T-cell (primary cell): ENCODE data around the gene FAM234A. TPM values are rescaled to one million over a fixed set of nuclear protein-coding genes. Genes with fewer than 3 reads are reported as not detected.

Source experiments
- ATAC-seq, 4 experiments: fragments of 200-7000 bp in 3 of 4; fragments of 150-1000 bp in 1 of 4; cut with Tn5 transposase; replicated peaks in 1 of 4; 1 replicate in 3 of 4; 2 replicates in 1 of 4; pipeline ENCODE4 v1.10.0; 2021; ENCODE audit warnings: moderate library complexity in 3 of 4, mild to moderate bottlenecking in 2 of 4, moderate number of reproducible peaks in 1 of 4
- CTCF ChIA-PET, 2 donors: fragments of 300-600 bp; sonication (Branson Sonifier 250); formaldehyde crosslinking; loops; one replicate each; lab custom pipeline; 2022; ENCODE audit warnings: antibody characterized with exemption in 2 of 2; lab: Charles Lee
- POLR2A ChIA-PET, 2 donors: fragments of 300-600 bp; sonication (Branson Sonifier 250); formaldehyde crosslinking; loops; one replicate each; lab custom pipeline; 2022; ENCODE audit warnings: antibody characterized with exemption in 2 of 2; lab: Charles Lee
- DNase-seq, 35 experiments: peaks; one replicate each; pipeline versions ENCODE4 v3.0.0 to v3.0.0-alpha.2; 2013 to 2023
- H3K27ac ChIP-seq: one replicate; pipeline ENCODE4 v1.5.1; 2013; ENCODE audit warnings: low read length
- H3K27me3 ChIP-seq, 2 experiments: replicated peaks in 1 of 2; 1 replicate in 1 of 2; 2 replicates in 1 of 2; pipeline versions ENCODE4 v1.6.1 to v1.7.0; 2013; ENCODE audit warnings: low read length in 1 of 2, mixed read lengths in 1 of 2; ENCODE audit not compliant: control insufficient read depth in 2 of 2, insufficient read depth in 2 of 2; ENCODE audit errors: extremely low read depth in 1 of 2
- H3K36me3 ChIP-seq, 2 donors: 1 replicate in 1 of 2; 2 replicates in 1 of 2; pipeline versions ENCODE4 v1.6.1 to v1.7.0; 2013; ENCODE audit warnings: low read length in 1 of 2; ENCODE audit not compliant: control insufficient read depth in 2 of 2, insufficient read depth in 1 of 2; ENCODE audit errors: extremely low read depth in 1 of 2
- H3K4me1 ChIP-seq, 2 experiments: 1 replicate in 1 of 2; 2 replicates in 1 of 2; pipeline versions ENCODE4 v1.6.1 to v1.7.0; 2013; ENCODE audit warnings: low read length in 2 of 2, mixed read lengths in 1 of 2; ENCODE audit not compliant: insufficient read depth in 2 of 2, control insufficient read depth in 1 of 2; ENCODE audit errors: extremely low read depth in 1 of 2
- H3K4me3 ChIP-seq, 2 donors: 1 replicate in 1 of 2; 2 replicates in 1 of 2; pipeline versions ENCODE4 v1.5.1 to v1.7.0; 2013; ENCODE audit warnings: mild to moderate bottlenecking in 2 of 2, low read length in 1 of 2, moderate library complexity in 1 of 2; ENCODE audit not compliant: control insufficient read depth in 1 of 2; ENCODE audit errors: extremely low read depth in 1 of 2
- H3K9me3 ChIP-seq: 2 replicates; pipeline ENCODE4 v1.7.0; 2013
- H3K27ac Mint-ChIP-seq, 2 donors: one replicate each; pipeline ENCODE4 v1.8.0; 2020 to 2021; ENCODE audit warnings: mild to moderate bottlenecking in 2 of 2, mixed read lengths in 2 of 2
- H3K27me3 Mint-ChIP-seq, 2 donors: one replicate each; pipeline ENCODE4 v1.8.0; 2021 to 2022; ENCODE audit warnings: mixed read lengths in 2 of 2
- H3K36me3 Mint-ChIP-seq: one replicate; pipeline ENCODE4 v1.8.0; 2021; ENCODE audit warnings: mixed read lengths
- H3K4me1 Mint-ChIP-seq, 3 donors: one replicate each; pipeline ENCODE4 v1.8.0; 2020 to 2022; ENCODE audit warnings: mixed read lengths in 3 of 3, mild to moderate bottlenecking in 1 of 3
- H3K4me3 Mint-ChIP-seq, 3 donors: one replicate each; pipeline ENCODE4 v1.8.0; 2020 to 2022; ENCODE audit warnings: mild to moderate bottlenecking in 3 of 3, mixed read lengths in 3 of 3, moderate library complexity in 3 of 3
- H3K9me3 Mint-ChIP-seq, 3 donors: one replicate each; pipeline ENCODE4 v1.8.0; 2020 to 2022; ENCODE audit warnings: mixed read lengths in 3 of 3
- WGBS: methylation state at CpG from one replicate; pipeline ENCODE4 v1.1.5; 2013; ENCODE audit warnings: missing lambda C conversion rate; ENCODE audit not compliant: insufficient coverage; 5-methylcytosine and 5-hydroxymethylcytosine counted together
- total RNA-seq, 35 experiments: library from RNA in 6 of 35; stranded (reverse) in 6 of 35; fragments of 120-200 nt in 1 of 35; gene quantifications; one replicate each; pipeline versions ENCODE4 v1.2.1 to v1.2.4 and lab custom pipeline; 2013 to 2026

Gene FAM234A
- total RNA-seq, 5 donors from 2014 or later (not counting 1 experiment from before 2014, with no cell fraction given) = 31.6 to 38.2 (median 36.1) TPM

DNA sequence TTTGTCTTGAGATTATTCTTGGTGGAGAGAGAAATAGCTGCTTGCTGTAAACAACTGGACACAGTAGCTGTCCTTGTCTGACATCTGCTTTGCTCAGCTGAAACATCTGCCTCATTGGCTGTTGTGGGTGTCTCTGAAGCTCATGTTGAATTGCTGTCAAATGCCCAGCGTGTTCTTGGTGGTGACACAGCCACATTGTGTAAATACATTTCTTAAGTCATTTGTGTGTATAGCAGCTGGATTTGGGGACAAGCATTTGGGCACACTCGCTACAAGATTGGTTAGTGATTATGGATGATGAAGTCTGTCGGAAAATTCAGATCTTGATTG is 5.3 kb downstream of the FAM234A start:
- no peak for ATAC-seq
- Mint-ChIP-seq H3K4me1 (peaks cover 9 to 34% (median 20%) of the 10 kb centered on the region in 3 donors), H3K9me3 (no peaks in the 10 kb centered on the region), H3K36me3 (peaks cover 4% of the 10 kb centered on the region), H3K27me3 (no peaks in the 10 kb centered on the region), H3K27ac (no peak overlapping the region), H3K4me3 (no peak overlapping the region)
- 100% methylated on average over 1 of the region's 3 CpGs for WGBS
- no peak overlapping the region for H3K27ac ChIP-seq
- ChIA-PET CTCF (interaction anchor here (0.7 kb wide), 2 partner anchors 11 to 473 kb away, joined by 3 to 6 read pairs; no protein-coding TSS in a partner anchor), POLR2A (no interaction called here)
- no peak overlapping the region for H3K4me3 ChIP-seq
- no peaks in the 10 kb centered on the region for H3K27me3 ChIP-seq
- peaks cover 0 to 17% of the 10 kb centered on the region in 2 experiments for H3K4me1 ChIP-seq
- no peaks in the 10 kb centered on the region for H3K9me3 ChIP-seq
- DNase-seq = no peak
- peaks cover 0 to 4% of the 10 kb centered on the region in 2 donors for H3K36me3 ChIP-seq

DNA sequence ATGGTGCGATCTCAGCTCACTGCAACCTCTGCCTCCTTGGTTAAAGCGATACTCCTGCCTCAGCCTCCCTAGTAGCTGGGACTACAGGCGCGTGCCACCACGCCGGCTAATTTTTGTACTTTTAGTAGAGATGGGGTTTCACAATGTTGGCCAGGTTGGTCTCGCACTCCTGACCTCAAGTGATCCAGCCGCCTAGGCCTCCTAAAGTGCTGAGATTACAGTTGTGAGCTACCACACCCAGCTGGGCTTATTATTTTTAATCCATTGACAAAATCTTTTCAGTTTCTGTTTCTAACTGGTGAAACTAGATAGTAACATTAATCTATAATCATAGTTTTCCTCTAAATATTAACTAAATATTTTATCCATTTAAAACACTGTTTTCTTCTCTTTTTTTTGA is 5.9 kb downstream of the FAM234A start:
- DNase-seq = no peak
- Histone ChIP-seq H3K4me3 (no peak overlapping the region), H3K4me1 (peaks cover 0 to 11% of the 10 kb centered on the region in 2 experiments), H3K9me3 (no peaks in the 10 kb centered on the region), H3K27me3 (no peaks in the 10 kb centered on the region), H3K27ac (no peak overlapping the region), H3K36me3 (peaks cover 0 to 4% of the 10 kb centered on the region in 2 donors)
- ChIA-PET CTCF (interaction anchor here (0.7 kb wide), 2 partner anchors 12 to 472 kb away, joined by 3 to 6 read pairs; no protein-coding TSS in a partner anchor), POLR2A (no interaction called here)
- Mint-ChIP-seq H3K27me3 (no peaks in the 10 kb centered on the region), H3K9me3 (no peaks in the 10 kb centered on the region), H3K36me3 (peaks cover 7% of the 10 kb centered on the region), H3K4me1 (peaks cover 3 to 27% (median 16%) of the 10 kb centered on the region in 3 donors), H3K4me3 (no peak overlapping the region), H3K27ac (no peak overlapping the region)
- WGBS = no CpG with 5 or more reads among the region's 8 CpGs
- no peak for ATAC-seq

DNA sequence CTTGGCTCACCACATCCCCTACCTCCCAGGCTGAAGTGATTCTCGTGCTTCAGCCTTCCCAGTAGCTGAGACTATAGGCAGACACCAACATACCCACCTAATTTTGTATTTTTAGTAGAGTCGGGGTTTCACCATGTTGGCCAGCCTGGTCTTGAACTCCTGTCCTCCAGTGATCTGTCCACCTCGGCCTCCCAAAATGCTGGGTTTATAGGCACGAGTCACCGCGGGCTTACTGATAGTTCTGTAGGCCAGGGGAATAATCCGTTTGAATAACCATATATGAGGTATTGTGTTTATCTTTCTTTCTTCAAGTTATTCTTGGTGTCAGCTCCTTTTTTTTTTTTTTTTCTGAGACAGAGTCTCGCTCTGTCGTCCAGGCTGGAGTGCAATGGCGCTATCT is 7.7 kb downstream of the FAM234A start:
- Mint-ChIP-seq H3K9me3 (no peaks in the 10 kb centered on the region), H3K27ac (no peak overlapping the region), H3K27me3 (no peaks in the 10 kb centered on the region), H3K36me3 (peaks cover 5% of the 10 kb centered on the region), H3K4me1 (peaks cover 0 to 24% (median 15%) of the 10 kb centered on the region in 3 donors), H3K4me3 (no peak overlapping the region)
- no peak for DNase-seq
- Histone ChIP-seq H3K36me3 (peaks cover 0 to 4% of the 10 kb centered on the region in 2 donors), H3K4me3 (no peak overlapping the region), H3K27me3 (no peaks in the 10 kb centered on the region), H3K9me3 (no peaks in the 10 kb centered on the region), H3K4me1 (peaks cover 0 to 7% of the 10 kb centered on the region in 2 experiments), H3K27ac (no peak overlapping the region)
- no peak for ATAC-seq
- ChIA-PET CTCF (interaction anchor here in 1 of 2 donors (0.5 to 0.6 kb wide), 2 partner anchors 77 to 159 kb away, joined by 3 read pairs; partner anchors contain the start of gene DECR2), POLR2A (interaction anchor here (0.6 to 0.7 kb wide), 2 partner anchors 112 to 808 kb away, joined by 3 to 7 read pairs; no protein-coding TSS in a partner anchor)
- WGBS = 80% methylated on average over 1 of the region's 10 CpGs

DNA sequence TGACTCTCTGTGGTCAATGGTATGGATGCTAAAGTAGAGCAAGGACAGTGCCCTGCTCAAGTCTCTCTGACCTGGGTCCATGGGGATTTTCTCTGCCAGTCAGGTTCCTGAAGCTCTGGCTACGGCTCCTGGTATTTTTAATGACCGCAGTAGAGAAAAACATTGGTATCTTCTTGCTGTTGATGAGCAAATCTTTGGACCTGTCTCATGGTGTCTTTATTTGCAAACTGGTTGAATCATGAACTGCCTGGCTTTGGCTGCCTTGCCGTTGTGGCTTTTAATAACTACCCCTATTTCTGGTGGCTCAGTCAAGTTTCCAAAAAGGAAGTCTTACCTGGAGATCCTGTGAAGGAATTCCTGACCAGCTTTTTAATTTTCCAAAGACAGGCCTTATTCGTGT is 8.7 kb downstream of the FAM234A start:
- Mint-ChIP-seq H3K27ac (no peak overlapping the region), H3K9me3 (no peaks in the 10 kb centered on the region), H3K27me3 (no peaks in the 10 kb centered on the region), H3K36me3 (peaks cover 3% of the 10 kb centered on the region), H3K4me3 (no peak overlapping the region), H3K4me1 (peaks cover 0 to 23% (median 15%) of the 10 kb centered on the region in 3 donors)
- H3K9me3 ChIP-seq = no peaks in the 10 kb centered on the region
- DNase-seq (no peak), ATAC-seq (no peak)
- H3K27me3 ChIP-seq = no peaks in the 10 kb centered on the region
- WGBS = 80% methylated on average over 1 of the region's 4 CpGs
- H3K36me3 ChIP-seq = peaks cover 0 to 4% of the 10 kb centered on the region in 2 donors
- ChIA-PET CTCF (no interaction called here), POLR2A (interaction anchor here in 1 of 2 donors (0.6 kb wide), 1 partner anchor 85 kb away, joined by 3 read pairs; no protein-coding TSS in a partner anchor)
- H3K27ac ChIP-seq = no peak overlapping the region
- H3K4me3 ChIP-seq = no peak overlapping the region
- peaks cover 0 to 7% of the 10 kb centered on the region in 2 experiments for H3K4me1 ChIP-seq

DNA sequence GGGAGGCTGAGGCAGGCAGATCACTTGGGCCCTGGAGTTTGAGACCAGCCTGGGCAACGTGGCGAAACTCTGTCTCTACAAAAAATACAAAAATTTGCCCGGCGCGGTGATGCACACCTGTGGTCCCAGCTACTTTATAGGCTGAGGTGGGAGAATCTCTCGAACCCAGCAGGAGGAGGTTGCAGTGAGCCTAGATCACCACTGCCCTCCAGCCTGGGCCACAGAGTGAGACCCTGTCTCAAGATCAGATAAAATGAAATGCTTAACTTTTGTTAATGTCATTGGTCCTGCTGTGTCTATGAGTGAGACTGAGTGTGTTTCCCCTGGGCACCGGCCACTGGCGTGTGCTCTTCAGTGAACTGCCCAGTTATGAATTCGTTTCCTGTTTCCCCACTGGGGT is 10.5 kb downstream of the FAM234A start:
- no peaks in the 10 kb centered on the region for H3K27me3 Mint-ChIP-seq
- ATAC-seq (no peak), DNase-seq (no peak)
- Histone ChIP-seq H3K9me3 (no peaks in the 10 kb centered on the region), H3K4me3 (no peak overlapping the region), H3K36me3 (peaks cover 0 to 5% of the 10 kb centered on the region in 2 donors), H3K27ac (no peak overlapping the region), H3K27me3 (no peaks in the 10 kb centered on the region), H3K4me1 (peaks cover 0 to 7% of the 10 kb centered on the region in 2 experiments)
- H3K27ac Mint-ChIP-seq = no peak overlapping the region
- H3K36me3 Mint-ChIP-seq = peaks cover 4% of the 10 kb centered on the region
- H3K4me1 Mint-ChIP-seq = peaks cover 0 to 18% (median 9%) of the 10 kb centered on the region in 3 donors
- 100% methylated on average over 3 of the region's 9 CpGs for WGBS
- no peaks in the 10 kb centered on the region for H3K9me3 Mint-ChIP-seq
- H3K4me3 Mint-ChIP-seq = no peak overlapping the region
- ChIA-PET CTCF (no interaction called here), POLR2A (no interaction called here)

DNA sequence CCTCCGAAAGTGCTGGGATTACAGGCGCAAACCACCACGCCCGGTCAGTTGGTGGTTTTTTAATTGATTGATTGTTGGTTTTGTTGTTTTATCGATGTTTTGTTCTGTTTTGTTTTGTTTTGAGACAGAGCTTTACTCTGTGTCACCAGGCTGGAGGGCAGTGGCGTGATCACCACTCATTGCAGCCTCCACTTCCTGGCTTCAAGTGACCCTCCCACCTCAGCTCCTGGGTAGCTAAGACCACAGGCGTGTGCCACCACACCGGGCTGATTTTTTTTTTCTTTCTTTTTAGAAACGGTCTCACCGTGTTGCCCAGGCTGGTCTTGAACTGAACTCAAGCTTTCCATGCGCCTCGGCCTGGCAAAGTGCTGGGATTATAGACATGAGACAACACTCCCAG is 12.4 kb downstream of the FAM234A start:
- DNase-seq (no peak), ATAC-seq (no peak)
- Mint-ChIP-seq H3K4me1 (peaks cover 0 to 11% (median 4%) of the 10 kb centered on the region in 3 donors), H3K36me3 (peaks cover 10% of the 10 kb centered on the region), H3K27me3 (no peaks in the 10 kb centered on the region), H3K27ac (peak overlapping the region in 1 of 2 donors; percentile 39), H3K9me3 (no peaks in the 10 kb centered on the region), H3K4me3 (no peak overlapping the region)
- Histone ChIP-seq H3K4me1 (peaks cover 2 to 3% of the 10 kb centered on the region in 2 experiments), H3K4me3 (no peak overlapping the region), H3K9me3 (no peaks in the 10 kb centered on the region), H3K36me3 (peaks cover 0 to 4% of the 10 kb centered on the region in 2 donors), H3K27ac (no peak overlapping the region), H3K27me3 (no peaks in the 10 kb centered on the region)
- 93% methylated on average over 6 of the region's 12 CpGs for WGBS
- ChIA-PET POLR2A (no interaction called here), CTCF (no interaction called here)
